Duodenal mucosa (tissue), 2 donors: ENCODE measurements around the gene PTPRE.

ENCODE experiments used
- H3K27ac ChIP-seq: one replicate; pipeline ENCODE4 v1.7.0; 2013; ENCODE audit warnings: low read depth, low read length
- H3K27me3 ChIP-seq, 2 donors: one replicate each; pipeline ENCODE4 v1.7.0; 2013; ENCODE audit warnings: low read length in 2 of 2, control low read depth in 1 of 2; ENCODE audit not compliant: insufficient read depth in 2 of 2, control insufficient read depth in 1 of 2
- H3K36me3 ChIP-seq, 2 donors: one replicate each; pipeline ENCODE4 v1.7.0; 2013; ENCODE audit warnings: low read length in 2 of 2, control low read depth in 1 of 2; ENCODE audit not compliant: insufficient read depth in 2 of 2, control insufficient read depth in 1 of 2
- H3K4me1 ChIP-seq, 2 donors: one replicate each; pipeline ENCODE4 v1.7.0; 2013; ENCODE audit warnings: low read length in 2 of 2, control low read depth in 1 of 2; ENCODE audit not compliant: insufficient read depth in 2 of 2, control insufficient read depth in 1 of 2
- H3K4me3 ChIP-seq, 2 donors: one replicate each; pipeline ENCODE4 v1.7.0; 2013; ENCODE audit warnings: low read length in 2 of 2, low read depth in 1 of 2
- H3K9ac ChIP-seq, 2 donors: one replicate each; pipeline ENCODE4 v1.7.0; 2013; ENCODE audit warnings: low read length in 2 of 2, low read depth in 1 of 2
- H3K9me3 ChIP-seq, 2 donors: one replicate each; pipeline ENCODE4 v1.7.0; 2013; ENCODE audit warnings: low read length in 2 of 2, control low read depth in 1 of 2; ENCODE audit not compliant: control insufficient read depth in 1 of 2

PTPRE gene

GRCh38 chr10:127995939-127996338 lies 89.0 kb downstream of the PTPRE start:
- Histone ChIP-seq H3K4me3 (no peak overlapping the region), H3K36me3 (no peaks in the 10 kb centered on the region), H3K9me3 (no peaks in the 10 kb centered on the region), H3K27me3 (no peaks in the 10 kb centered on the region), H3K27ac (no peak overlapping the region), H3K4me1 (peaks cover 0 to 4% of the 10 kb centered on the region in 2 donors), H3K9ac (no peak overlapping the region)

DNA sequence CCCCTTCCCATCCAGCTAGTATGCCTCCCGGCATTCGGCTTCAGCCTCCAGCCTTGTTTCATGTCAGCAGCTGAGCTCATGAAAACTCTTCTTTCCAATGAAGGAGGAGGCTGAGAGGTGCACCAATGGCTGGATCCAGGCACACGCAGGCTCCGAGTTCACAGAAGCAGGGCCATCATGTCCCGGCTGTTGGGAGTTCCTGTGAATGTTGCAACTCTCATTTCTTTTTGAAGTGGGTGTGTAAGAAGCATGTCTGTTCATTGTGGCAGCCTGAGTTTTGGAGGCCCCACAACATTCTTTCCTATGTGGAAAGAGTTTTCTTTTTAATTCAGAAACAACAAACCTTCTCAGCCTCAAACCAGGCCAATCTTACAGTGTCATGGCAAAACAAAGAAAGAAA lies 89.7 kb downstream of the PTPRE start:
- Histone ChIP-seq H3K4me1 (peaks cover 0 to 4% of the 10 kb centered on the region in 2 donors), H3K36me3 (no peaks in the 10 kb centered on the region), H3K27me3 (no peaks in the 10 kb centered on the region), H3K27ac (no peak overlapping the region), H3K9ac (no peak overlapping the region), H3K4me3 (no peak overlapping the region), H3K9me3 (no peaks in the 10 kb centered on the region)

GRCh38 chr10:127997271-127997670 lies 90.4 kb downstream of the PTPRE start:
- Histone ChIP-seq H3K27me3 (no peaks in the 10 kb centered on the region), H3K36me3 (no peaks in the 10 kb centered on the region), H3K9ac (no peak overlapping the region), H3K27ac (no peak overlapping the region), H3K9me3 (no peaks in the 10 kb centered on the region), H3K4me1 (peaks cover 3 to 4% of the 10 kb centered on the region in 2 donors), H3K4me3 (no peak overlapping the region)

DNA sequence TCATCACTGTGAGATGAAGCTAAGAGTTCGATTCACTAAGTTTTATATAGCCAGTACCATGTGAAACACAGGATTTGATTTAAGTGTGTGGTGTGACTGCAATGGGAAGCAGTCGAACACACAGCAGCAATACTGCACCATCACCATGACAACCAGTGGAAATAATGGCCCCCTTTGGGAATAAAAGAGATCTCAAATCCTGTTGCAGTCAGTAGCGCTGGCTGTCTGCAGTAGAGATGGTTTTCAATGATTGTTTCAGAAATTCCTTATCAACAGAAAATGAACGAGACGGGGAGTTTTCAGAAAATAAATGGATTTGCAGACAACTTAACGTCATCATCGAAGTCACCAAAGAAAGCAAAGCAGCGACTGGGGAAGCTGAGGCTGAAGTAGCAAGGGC lies 91.0 kb downstream of the PTPRE start:
- H3K27ac ChIP-seq, result no peak overlapping the region
- no peak overlapping the region for H3K4me3 ChIP-seq
- no peak overlapping the region for H3K9ac ChIP-seq

DNA sequence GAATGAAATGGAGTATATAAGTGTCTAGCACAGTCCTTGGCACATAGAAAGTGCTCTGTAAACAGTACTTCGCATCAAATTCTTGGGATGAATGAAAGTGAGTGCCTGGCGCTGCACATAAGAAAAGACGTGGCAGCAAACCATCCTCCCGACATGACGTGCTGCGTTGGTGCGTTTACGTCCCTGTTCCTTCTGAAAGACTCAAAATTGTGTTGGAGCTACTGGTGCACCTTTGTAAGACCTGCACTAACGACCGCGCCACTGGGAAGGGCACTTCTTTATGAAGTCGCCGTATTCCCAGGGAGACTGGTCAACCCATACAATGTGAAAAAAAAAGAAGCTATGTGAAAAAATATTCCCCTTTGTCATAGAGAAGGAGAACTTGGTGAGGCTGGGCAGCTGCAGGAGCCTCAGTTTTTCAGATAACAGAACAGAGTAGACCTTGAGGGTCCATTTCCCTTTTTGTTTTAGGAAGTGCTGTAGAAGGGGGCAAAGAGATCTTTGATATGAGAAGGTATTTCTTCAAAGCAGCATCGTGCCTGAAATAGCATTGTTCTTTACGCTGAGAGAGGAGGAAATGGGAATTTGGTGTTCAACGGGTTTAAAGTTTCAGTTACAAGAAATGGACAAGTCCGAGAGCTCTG lies 91.7 kb downstream of the PTPRE start:
- Histone ChIP-seq H3K27me3 (no peaks in the 10 kb centered on the region), H3K4me1 (peaks cover 3 to 4% of the 10 kb centered on the region in 2 donors), H3K9me3 (no peaks in the 10 kb centered on the region), H3K9ac (no peak overlapping the region), H3K4me3 (no peak overlapping the region), H3K27ac (no peak overlapping the region), H3K36me3 (no peaks in the 10 kb centered on the region)

More for the DNA sequence above, 91.0 kb downstream of the PTPRE start:
- no peaks in the 10 kb centered on the region for H3K27me3 ChIP-seq
- peaks cover 3 to 4% of the 10 kb centered on the region in 2 donors for H3K4me1 ChIP-seq
- H3K9me3 ChIP-seq, result no peaks in the 10 kb centered on the region
- H3K36me3 ChIP-seq, result no peaks in the 10 kb centered on the region

DNA sequence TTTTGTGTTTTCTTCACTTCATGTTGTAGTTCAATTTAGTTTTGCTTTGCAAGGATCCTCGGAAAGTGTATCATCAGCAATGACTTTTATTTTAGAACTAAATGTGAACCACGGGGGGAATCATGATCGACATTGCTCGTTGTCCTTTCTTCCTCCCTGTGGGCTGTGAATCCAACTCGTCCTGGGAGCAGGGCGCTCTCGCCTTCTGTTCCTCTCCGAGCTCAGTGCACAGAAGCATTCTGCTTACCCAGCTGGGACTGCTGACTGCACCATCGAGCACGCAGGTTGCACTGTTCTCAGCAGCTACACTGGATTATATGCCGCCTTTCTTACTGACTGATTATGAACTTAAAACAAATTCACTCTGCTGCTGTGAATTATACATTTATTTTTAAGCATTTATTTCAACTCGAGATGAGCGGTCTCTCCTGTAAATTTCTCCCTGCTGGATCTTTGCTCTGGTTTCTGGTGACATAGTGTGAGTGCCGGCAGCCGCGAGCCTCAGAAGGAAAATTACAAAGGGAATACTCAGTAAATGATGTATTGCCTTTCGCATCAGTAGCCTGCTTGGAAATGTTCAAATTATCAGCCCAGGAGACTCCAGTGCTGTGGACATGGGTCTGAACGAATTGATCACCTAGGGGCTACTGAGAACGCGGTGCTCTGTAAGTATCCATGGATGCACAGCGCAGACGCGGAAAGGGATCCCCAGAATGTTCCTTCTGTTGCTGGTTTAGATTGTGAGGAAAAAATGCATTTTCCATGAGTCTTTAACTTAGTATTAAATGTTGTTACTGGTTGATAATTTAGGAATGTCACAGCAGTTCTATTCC lies 92.6 kb downstream of the PTPRE start:
- H3K27ac ChIP-seq, result no peak overlapping the region
- no peak overlapping the region for H3K9ac ChIP-seq
- no peak overlapping the region for H3K4me3 ChIP-seq

DNA sequence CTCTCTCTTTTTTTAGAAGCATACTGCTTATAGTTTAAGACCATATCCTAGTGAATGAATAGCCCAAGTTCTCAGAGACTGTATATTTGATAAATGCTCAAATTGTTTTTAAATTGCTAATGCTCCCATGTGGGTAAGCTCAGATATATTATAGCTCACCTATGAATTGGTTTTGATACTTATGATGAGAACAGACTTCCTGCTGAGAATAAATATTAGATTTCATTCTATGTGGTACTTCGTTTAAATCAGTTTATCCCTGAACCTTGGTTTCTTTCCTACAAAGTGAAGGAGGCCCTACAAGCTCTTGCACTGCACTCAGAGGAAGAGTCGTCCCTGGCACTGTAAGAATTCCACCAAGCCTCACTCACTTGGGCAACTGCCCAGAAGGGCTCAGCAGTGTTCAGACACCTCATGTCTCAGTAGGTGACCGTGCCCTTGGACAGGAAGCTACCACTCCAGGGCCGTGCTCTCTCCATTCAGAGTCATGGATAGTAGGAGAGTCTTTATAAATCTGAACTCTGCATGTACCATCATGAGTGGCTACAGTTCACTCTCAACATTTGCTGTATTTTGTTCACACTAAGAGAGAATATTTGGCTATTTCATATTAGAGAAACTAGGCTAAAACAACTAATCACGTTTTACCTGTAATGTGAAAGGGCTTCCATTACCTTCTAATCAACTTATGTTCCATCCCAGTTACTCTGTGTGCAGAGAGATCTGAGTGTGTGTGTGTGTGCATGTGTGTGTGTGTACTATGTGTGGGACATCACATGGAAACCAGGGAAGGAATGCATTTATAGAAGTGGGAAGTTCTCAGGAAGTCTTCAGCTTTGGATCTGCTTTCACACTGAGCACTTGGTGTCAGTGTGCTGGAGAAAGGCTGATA lies 93.8 kb downstream of the PTPRE start:
- Histone ChIP-seq H3K27ac (no peak overlapping the region), H3K4me3 (no peak overlapping the region), H3K27me3 (no peaks in the 10 kb centered on the region), H3K4me1 (peaks cover 3 to 4% of the 10 kb centered on the region in 2 donors), H3K9ac (no peak overlapping the region), H3K36me3 (no peaks in the 10 kb centered on the region), H3K9me3 (no peaks in the 10 kb centered on the region)

More for the DNA sequence above, 92.6 kb downstream of the PTPRE start:
- Histone ChIP-seq H3K4me1 (peaks cover 3 to 4% of the 10 kb centered on the region in 2 donors), H3K36me3 (no peaks in the 10 kb centered on the region), H3K9me3 (no peaks in the 10 kb centered on the region), H3K27me3 (no peaks in the 10 kb centered on the region)

DNA sequence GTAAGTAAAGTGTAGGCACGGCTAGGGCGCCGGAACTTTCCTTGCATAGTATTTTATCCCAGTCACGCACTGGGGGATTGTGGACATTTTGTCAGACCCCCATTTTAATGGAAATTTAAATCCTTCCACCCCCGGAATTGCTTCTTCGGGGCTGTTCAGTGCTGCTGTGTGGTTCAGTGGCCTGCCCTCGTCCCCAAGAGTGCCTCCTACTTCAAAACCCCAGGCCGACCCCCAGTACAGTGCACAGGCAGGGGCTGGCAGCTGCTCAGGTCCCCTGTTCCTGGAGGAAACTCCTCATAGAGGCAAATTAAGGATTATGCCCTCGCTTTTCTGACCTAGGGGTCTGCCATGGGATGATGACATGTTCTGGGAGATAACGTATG lies 94.5 kb downstream of the PTPRE start:
- no peak overlapping the region for H3K4me3 ChIP-seq
- H3K27ac ChIP-seq, result no peak overlapping the region
- H3K9ac ChIP-seq, result no peak overlapping the region
- peaks cover 3 to 4% of the 10 kb centered on the region in 2 donors for H3K4me1 ChIP-seq
- H3K27me3 ChIP-seq, result no peaks in the 10 kb centered on the region
- H3K36me3 ChIP-seq, result no peaks in the 10 kb centered on the region
- no peaks in the 10 kb centered on the region for H3K9me3 ChIP-seq

GRCh38 chr10:128001849-128002248 lies 94.9 kb downstream of the PTPRE start:
- Histone ChIP-seq H3K27ac (no peak overlapping the region), H3K4me1 (peaks cover 3 to 4% of the 10 kb centered on the region in 2 donors), H3K9me3 (no peaks in the 10 kb centered on the region), H3K27me3 (no peaks in the 10 kb centered on the region), H3K9ac (no peak overlapping the region), H3K4me3 (no peak overlapping the region), H3K36me3 (no peaks in the 10 kb centered on the region)

- Histone ChIP-seq H3K27me3 (no peaks in the 10 kb centered on the region), H3K9me3 (no peaks in the 10 kb centered on the region), H3K4me1 (peaks cover 0 to 3% of the 10 kb centered on the region in 2 donors), H3K4me3 (no peak overlapping the region), H3K9ac (no peak overlapping the region), H3K36me3 (no peaks in the 10 kb centered on the region), H3K27ac (no peak overlapping the region)
These were observed 96.6 kb downstream of the PTPRE start for GRCh38 chr10:128003521-128003920.
